Measurements from ENCODE around the gene KRT12. TPM values are rescaled to one million over a fixed set of nuclear protein-coding genes. Genes with fewer than 3 reads are reported as not detected.

KRT12 gene
- total and polyA plus RNA-seq, 9 of the 15 experiments (the other 6 are each of a cell fraction or from before 2014, with no cell fraction given): 0.18 to 7.0 (median 2.2) TPM

DNA sequence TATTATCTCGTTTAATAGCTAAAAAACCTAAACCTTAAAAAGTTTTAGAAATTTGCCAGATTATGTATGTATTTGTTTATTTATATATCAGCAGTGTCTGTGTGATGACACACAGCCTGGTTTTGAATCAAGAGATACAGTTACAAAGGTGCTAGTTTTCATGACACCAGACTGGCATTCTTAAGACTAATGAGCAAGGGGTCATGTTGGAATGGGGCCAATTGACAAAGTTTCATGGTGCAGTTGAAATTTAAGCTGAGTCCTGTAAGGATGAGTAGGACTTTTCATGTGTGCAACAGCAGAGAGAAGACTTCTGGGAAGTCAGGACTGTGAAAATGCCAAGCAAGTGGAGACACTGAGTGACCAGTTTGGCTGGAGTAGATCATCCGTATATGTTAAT, 41.4 kb downstream of the KRT12 start:
- no TSS peak for BruUV-seq (replicated peaks)
- no peak for FAIRE-seq
- H3K4me2 ChIP-seq (ENCODE audit: insufficient read depth, low read length): peak overlapping the region; percentile 37; the same call in 1 of the 2 replicates
- H3K79me2 ChIP-seq (ENCODE audit: control insufficient read depth, insufficient read depth, low read length): peaks cover 78% of the 10 kb centered on the region
- H3K4me3 ChIP-seq: no peak overlapping the region
- no peaks in the 10 kb centered on the region for H3K9me3 ChIP-seq (replicated peaks; ENCODE audit: control insufficient read depth, insufficient read depth, low read depth, low read length)
- H4K20me1 ChIP-seq (replicated peaks; ENCODE audit: control insufficient read depth, insufficient read depth, low read length): no peaks in the 10 kb centered on the region
- POLR2A ChIA-PET: interaction anchor here (0.6 to 0.9 kb wide), 2 partner anchors 13 to 87 kb away, joined by 3 read pairs; no protein-coding TSS in a partner anchor
- intact Hi-C loops (cut with micrococcal nuclease): no loop called here
- H3K27me3 ChIP-seq (ENCODE audit: control insufficient read depth in 2 of 2, insufficient read depth in 2 of 2, low read length in 2 of 2): no peaks in the 10 kb centered on the region
- peaks cover 16% of the 10 kb centered on the region; the same call in 2 of the 3 replicates for H3K36me3 ChIP-seq (ENCODE audit: control insufficient read depth, insufficient read depth, low read length)
- peak in 1 of 4 experiments; percentile 53 for DNase-seq (ENCODE audit: extremely low read depth in 1 of 4, low spot score in 3 of 4)
- H3K4me1 ChIP-seq (replicated peaks in 1 of 2; ENCODE audit: control insufficient read depth in 2 of 2, insufficient read depth in 2 of 2, low read length in 2 of 2): peaks cover 34 to 65% of the 10 kb centered on the region in 2 experiments
- CTCF ChIA-PET (ENCODE audit: low intra/inter-chr PET ratio): no interaction called here
- in situ Hi-C loops (cut with MboI): no loop called here
- TF ChIP-seq ATF4 (CRISPR knock-in tag; IDR thresholded peaks at IDR 0.05): no peak
- no peak for TF ChIP-seq ZNF584 (CRISPR knock-in tag; IDR thresholded peaks at IDR 0.05; ENCODE audit: low read depth)
- TF ChIP-seq, protein P1, sequence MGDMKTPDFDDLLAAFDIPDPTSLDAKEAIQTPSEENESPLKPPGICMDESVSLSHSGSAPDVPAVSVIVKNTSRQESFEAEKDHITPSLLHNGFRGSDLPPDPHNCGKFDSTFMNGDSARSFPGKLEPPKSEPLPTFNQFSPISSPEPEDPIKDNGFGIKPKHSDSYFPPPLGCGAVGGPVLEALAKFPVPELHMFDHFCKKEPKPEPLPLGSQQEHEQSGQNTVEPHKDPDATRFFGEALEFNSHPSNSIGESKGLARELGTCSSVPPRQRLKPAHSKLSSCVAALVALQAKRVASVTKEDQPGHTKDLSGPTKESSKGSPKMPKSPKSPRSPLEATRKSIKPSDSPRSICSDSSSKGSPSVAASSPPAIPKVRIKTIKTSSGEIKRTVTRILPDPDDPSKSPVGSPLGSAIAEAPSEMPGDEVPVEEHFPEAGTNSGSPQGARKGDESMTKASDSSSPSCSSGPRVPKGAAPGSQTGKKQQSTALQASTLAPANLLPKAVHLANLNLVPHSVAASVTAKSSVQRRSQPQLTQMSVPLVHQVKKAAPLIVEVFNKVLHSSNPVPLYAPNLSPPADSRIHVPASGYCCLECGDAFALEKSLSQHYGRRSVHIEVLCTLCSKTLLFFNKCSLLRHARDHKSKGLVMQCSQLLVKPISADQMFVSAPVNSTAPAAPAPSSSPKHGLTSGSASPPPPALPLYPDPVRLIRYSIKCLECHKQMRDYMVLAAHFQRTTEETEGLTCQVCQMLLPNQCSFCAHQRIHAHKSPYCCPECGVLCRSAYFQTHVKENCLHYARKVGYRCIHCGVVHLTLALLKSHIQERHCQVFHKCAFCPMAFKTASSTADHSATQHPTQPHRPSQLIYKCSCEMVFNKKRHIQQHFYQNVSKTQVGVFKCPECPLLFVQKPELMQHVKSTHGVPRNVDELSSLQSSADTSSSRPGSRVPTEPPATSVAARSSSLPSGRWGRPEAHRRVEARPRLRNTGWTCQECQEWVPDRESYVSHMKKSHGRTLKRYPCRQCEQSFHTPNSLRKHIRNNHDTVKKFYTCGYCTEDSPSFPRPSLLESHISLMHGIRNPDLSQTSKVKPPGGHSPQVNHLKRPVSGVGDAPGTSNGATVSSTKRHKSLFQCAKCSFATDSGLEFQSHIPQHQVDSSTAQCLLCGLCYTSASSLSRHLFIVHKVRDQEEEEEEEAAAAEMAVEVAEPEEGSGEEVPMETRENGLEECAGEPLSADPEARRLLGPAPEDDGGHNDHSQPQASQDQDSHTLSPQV (IDR thresholded peaks at IDR 0.05): peak; percentile 63
- TF ChIP-seq, protein P2, sequence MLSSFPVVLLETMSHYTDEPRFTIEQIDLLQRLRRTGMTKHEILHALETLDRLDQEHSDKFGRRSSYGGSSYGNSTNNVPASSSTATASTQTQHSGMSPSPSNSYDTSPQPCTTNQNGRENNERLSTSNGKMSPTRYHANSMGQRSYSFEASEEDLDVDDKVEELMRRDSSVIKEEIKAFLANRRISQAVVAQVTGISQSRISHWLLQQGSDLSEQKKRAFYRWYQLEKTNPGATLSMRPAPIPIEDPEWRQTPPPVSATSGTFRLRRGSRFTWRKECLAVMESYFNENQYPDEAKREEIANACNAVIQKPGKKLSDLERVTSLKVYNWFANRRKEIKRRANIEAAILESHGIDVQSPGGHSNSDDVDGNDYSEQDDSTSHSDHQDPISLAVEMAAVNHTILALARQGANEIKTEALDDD (IDR thresholded peaks at IDR 0.05): 0 out of 2 replicates have a peak, but pooled peaks have one; percentile 5
- peak; percentile 83 for TF ChIP-seq NFIC (IDR thresholded peaks at IDR 0.05)
- peak; percentile 20; the same call in 1 of the 2 replicates for TF ChIP-seq GATAD2A (IDR thresholded peaks at IDR 0.05)
- TF ChIP-seq ZNF24 (IDR thresholded peaks at IDR 0.05): no peak
- TF ChIP-seq TRIM28 (IDR thresholded peaks at IDR 0.05): no peak
- no peak for TF ChIP-seq HNRNPUL1 (IDR thresholded peaks at IDR 0.05; ENCODE audit: low read length)
- H3K9me1 ChIP-seq (ENCODE audit: control insufficient read depth, insufficient read depth, low read length): no peaks in the 10 kb centered on the region
- 41% methylated on average over 2 of the region's 2 CpGs for WGBS (ENCODE audit: insufficient coverage, low coverage, missing lambda C conversion rate)
- no peak for ATAC-seq
- peak overlapping the region in 1 of 2 experiments; percentile 88; a peak in 1 of 4 replicates for H3K9ac ChIP-seq (ENCODE audit: insufficient read depth in 1 of 2, low read depth in 2 of 2, low read length in 2 of 2)
- H2AFZ ChIP-seq (ENCODE audit: low read depth, low read length): no peak overlapping the region; the same call in 1 of the 2 replicates
- peak overlapping the region; percentile 88; the same call in 2 of the 3 replicates for H3K27ac ChIP-seq (ENCODE audit: extremely low read depth, low read depth, low read length)
